HG03558 (cell line): ENCODE measurements around the gene SMC1A.
A peak's percentile ranks its signal among the peaks of the same experiment; 100 is the strongest.
"Not testable (repeated sequence)": the region's sequence is repeated elsewhere in the genome, so short reads cannot be mapped to it uniquely, and the experiment has no call there.

Experiments
- ATAC-seq: cut with Tn5 transposase; IDR thresholded peaks from one replicate; pipeline ENCODE4 v1.9.1; 2021; ENCODE audit warnings: moderate number of reproducible peaks; ENCODE audit not compliant: unreplicated experiment; ENCODE audit errors: extremely low read depth

SMC1A gene

DNA sequence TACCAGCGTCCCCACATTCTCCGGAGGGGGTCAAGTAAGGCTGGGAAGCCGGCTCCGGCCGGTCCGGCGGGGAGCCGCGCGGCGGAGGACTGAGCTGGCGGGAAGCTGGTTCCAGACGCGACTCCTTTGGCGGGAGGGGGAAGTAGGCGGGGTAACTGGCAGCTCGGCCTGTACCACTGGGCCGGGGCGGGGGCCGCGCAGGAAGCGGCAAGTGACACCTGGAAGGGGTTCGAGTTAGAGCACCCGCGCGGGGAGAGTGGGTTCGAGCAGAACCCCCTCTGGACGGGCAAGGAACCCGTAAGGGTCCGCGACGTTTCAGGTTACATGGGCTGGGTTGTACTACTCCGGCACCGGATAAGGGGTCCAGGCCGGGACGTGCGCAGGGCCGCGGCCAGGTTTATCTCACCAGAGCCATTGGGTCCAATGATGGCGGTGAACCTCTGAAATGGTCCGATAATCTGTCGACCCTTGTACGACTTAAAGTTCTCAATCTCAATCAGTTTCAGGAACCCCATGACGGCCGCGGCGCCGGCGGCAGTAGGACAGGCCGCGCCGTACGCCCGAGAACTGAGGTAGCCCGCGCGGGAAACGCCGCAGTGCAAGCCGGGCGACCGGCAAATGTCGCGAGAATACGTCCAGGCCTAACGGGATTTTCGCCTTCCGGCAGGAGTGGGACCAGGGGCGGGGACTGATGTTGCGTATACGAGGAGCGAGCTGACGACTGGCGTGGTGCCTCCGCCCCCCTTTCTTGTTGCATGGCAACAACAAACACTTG lies at the start of gene SMC1A:
SMC1A (minus strand) TSS at position 569 of the 775 bp plus-strand sequence; CDS start at position 515, 54 bp downstream.
- ATAC-seq = peak; percentile 96

DNA sequence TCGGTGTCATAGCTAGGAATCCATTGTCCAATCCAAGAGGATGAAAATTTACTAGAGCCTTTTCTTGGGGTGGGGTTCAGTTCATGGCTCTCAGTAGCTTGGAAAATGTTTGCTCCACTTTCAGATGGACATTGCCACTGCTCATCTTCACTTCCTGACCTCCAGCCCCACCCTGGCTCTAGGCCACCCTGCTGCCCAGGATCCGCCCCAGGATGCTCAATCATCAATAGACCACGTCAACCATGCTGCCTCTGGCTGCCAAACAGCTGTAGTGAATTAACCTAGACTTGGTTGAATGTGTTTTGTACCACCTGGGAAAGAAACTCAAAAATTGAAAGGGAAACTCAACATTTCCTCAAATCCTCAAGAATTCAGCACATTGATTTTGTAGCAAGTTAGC lies 48.9 kb upstream of the SMC1A start:
- ATAC-seq = no peak

DNA sequence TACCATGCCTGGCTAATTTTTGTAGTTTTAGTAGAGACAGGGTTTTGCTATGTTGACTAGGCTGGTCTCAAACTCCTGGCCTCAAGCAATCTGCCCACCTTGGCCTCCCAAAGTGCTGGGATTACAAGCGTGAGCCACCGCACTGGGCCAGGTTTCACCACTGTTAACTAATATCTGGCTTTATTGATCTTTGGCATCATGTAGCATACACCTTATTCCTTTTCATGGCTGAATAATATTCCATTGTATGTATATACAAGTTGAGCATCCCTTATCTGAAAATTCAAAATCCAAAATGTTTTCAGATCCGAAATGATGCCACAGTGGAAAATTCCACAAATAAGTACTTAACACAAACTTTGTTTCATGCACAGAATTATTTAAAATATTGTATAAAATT lies 46.2 kb upstream of the SMC1A start:
- not testable (repeated sequence) for ATAC-seq

DNA sequence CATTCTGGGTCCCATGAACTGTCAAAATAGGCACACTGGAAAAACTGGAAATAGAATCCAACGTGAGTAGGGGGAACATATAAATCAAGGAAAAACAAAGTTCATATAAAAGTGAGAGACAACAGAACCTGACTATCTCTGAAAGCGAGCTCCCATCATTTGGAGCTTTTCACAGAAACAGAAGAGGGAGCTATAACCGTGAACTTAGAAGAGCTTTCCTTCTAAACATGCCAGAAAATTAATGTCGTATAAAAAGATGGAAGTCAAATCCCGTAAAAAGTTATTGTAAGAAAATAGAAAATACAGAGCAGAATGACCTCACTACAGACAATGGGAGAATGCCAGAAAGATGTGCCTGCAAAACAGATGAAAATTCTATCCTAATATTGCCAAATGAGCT lies 35.6 kb upstream of the SMC1A start:
- no peak for ATAC-seq

DNA sequence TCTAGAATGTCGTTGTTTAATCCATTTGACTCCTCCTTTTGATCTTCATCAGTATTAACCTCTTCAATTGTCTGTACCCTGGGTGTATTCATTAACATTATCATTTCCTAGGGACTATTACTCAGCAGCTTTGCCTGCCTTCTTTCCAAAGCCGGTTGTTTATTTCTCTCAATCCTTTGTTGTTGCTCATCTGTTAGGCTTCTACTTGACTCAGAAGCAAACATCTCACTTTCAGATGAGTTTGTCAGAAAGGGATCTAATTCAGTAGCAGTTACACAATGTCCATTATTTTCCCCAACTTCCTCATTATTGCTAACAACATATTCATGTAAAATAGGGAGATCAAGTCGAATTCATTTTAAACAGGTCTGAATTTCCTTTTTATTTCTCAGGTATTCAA lies 33.8 kb upstream of the SMC1A start:
- no peak for ATAC-seq

DNA sequence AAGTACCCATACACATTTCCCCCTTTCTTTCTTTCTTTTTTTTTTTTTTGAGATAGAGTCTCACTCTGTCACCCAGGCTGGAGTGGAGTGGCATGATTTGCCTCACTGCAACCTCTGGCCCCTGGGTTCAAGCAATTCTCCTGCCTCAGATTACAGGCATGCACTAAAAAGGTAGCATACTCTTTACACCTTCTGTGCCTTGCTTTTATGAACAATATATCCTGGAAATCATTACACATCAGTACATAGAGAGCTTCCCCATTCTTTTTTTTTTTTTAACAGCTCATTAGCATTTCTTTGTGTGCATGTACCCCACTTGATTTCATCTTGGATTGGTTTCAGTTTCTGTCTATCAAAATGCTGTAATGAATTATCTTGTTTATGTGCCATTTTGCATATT lies 30.4 kb upstream of the SMC1A start:
- ATAC-seq = no peak

DNA sequence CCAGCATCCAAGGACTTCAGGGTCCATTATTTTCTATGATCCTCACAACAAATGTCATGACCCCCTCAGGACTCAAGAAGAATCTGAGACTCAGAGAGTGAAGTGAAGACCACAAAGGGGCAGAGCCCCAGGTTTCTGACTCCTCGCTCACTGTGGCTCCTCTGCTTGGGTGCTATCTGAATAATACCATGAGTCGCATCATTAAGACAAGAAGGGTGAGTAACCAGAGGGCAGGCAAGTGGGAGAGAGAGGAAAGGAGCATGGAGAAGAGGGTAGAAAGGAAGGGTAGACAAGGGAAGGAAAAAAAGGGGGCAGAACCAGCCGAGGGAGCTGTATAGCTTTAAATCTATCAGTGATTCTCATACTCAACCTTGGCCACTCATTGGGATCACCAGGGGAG lies 27.2 kb upstream of the SMC1A start:
- no peak for ATAC-seq

DNA sequence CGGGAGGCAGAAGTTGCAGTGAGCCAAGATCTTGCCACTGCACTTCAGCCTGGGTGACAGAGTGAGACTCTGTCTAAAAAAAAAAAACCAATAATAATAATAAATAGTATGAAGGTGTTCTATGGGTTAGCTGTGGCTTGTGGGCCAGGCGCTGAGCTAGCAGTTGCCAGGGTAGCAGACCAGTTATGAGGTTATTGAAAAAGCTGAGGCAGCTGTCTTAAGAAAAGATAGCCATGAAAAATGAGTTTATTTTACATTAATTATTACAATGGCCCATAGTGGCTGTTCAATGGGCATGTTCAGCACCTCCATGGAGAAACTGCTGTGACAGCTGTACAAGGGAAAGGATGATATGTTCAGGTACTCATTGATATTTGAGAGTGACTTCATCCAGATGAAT lies 25.0 kb upstream of the SMC1A start:
- no peak for ATAC-seq

DNA sequence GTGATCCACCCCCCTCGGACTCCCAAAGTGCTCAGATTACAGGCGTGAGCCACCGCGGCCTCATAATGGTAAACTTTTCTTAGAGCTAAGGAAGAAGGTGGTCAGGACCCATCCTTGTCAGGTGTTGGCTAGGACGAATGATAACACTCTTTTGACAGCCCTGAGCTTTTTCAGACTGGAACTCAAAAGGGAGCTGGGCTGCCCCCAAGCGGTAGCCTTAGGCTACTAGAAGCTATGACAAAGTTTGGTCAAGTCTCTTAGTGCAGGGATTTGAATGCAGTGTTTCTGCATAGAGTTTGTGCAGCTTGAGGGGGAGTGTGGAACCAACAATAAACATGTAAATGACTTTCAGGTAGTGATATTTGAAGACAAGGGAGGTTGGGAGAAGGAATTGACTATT lies 23.5 kb upstream of the SMC1A start:
- no peak for ATAC-seq

DNA sequence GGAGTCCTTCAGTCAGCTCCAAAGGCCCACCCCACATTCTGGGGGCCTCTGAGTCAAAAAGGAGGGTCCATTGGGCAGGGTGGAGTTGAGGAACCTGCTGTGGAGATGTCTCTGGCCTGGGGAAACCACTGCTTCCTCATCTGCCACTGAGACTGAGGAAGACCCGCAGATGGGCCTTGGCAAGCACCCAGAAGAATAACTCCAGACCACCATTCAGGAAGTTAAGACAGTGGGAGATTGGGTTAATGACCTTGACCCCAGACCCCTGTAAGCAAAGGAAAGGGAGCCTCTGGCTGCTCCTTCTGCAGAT lies 19.8 kb upstream of the SMC1A start:
- ATAC-seq = no peak

DNA sequence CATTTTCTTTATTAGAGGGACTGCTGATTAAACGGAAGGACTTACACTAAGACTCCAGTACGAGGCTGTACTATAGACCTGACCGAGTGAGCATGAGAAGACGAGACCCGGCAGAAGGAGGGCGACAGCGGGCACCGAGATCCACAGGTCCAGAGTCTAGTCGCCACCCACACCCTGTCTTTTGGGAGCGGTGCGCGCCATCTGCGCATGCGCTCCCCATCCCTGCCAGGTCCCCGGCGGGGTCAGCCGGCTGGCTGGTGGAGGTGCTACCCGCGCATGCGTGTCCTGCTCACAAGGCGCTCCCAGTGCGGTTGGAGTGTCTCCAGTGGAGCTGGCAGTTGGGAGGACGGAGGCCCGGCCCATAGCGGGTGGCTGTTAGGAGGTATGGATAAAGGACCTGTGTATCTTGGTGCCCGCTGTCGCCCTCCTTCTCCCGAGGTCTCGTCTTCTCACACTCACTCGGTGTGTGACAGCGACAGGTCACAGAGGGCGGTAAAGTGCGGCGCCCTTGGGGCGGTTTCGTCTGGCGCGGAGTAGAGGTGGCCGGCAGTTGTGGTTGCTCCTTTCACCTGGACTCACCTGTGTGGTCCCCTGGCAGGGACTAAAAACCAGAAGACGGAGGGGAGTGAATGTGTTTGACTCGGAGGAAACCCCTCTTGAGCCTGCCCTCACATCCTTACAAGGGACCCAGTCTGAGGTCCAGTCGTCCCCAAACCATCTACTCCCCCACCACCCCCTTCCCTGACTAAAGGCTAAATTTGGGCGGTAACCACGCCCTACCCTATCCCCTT lies 19.3 kb upstream of the SMC1A start:
- no peak for ATAC-seq

DNA sequence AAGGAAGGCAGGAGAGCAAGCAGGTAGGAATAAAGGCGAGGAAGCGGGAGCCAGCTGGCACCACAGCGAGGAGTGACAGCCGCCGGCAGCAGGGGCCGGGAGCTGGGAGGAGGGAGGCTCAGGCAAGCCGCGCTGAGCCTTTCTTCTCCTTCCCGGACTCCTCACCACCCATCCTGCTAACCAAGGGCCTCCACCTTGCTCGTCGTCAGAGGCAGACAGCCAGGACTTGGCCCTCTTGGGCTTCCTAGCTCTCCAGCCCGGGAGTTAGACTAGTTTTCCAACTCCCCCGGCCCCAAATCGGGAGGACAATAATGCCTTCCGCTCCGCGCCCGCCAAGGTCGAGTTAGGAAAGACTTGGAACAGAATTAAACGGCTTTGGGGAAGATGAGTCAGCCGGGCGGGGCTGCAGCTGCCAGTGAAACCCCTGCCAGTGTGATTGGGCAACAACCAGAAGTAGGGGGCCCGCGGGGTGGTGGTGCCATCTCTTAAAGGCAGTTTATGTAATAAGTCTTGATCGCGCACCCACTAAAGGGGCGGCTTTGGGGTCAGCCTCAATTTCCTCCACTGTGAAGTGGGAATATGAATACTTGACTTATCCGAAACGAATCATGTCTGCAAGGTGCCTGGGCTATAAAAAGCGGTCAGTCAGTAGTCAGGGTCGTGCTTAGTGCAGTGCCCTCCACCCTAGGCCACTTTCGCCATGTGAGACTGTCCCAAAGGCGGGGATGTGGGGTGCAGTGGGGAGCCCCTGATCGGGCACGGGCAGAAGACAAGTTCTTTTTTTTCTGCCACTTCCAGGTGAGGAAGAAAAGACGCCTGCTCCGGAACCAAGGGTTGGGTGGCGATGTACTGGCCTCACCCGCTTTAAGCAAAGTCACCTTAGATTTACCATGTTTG lies 18.4 kb upstream of the SMC1A start:
- no peak for ATAC-seq

DNA sequence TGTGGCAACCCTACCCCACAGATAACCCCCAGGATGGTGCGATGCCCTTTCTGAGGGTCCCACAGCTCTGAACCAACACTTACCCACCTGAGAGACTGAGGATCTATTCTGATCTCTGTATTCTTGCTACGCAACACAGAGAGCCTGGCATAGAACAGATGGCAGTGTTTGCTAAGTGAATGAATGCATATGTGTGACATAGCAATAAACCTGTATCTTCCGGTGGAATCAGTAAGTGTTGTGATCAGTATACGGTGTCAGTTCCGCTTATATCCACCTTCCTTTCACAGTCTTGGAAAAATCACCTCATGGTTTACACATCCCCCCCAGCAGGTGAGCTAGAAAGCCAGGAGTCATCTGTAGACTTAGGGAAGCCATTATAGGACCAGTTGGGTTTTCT lies 17.6 kb upstream of the SMC1A start:
- ATAC-seq = no peak

DNA sequence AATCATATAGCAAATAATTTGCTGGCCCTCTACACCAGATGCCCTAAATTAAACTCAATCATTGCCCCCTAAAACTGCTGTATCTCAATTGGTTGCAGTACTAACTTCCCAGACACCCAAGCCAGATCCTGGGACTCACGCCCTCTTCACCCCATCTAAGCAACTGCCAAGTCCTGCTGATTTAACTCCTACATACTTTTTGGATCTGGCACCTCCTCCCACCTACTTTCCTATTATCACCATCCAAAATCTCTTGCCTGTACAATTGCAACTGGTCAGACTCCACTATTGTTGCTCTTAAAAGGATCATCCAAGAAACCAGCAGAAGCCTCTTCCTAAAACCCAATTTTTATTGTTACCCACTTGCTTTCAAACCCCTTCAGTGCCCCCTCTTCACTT lies 16.4 kb upstream of the SMC1A start:
- no peak for ATAC-seq

DNA sequence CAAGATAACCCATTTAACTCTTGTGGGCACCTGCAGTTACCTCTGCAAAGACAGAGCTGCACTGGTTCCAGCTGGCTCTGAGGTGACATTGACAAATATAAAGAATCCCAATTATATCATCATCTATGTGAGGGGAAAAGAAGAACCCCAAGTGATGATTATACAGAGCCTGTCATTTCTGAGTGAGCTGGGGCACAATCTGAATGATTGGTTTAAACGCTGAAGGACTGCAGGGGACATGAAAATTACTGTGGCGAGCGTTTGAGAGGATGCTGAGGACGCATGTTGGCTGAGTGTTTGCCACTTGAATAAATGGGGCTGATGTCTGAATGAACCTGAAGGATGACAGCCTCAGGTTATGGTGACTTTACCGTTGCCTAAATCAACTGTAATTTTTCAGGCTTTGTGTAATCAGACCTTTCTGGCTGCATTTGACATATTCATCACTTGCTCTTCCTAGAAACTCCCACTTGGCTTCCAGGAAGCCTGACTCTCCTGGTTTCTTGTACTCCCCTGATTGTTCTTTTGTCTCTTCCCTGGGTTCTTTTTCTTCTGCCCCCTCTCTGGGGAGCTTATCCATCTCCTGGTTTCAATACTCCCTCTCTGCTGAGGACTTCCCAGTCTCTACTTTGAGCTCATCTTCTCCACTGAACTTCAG lies 15.8 kb upstream of the SMC1A start:
- ATAC-seq = no peak

DNA sequence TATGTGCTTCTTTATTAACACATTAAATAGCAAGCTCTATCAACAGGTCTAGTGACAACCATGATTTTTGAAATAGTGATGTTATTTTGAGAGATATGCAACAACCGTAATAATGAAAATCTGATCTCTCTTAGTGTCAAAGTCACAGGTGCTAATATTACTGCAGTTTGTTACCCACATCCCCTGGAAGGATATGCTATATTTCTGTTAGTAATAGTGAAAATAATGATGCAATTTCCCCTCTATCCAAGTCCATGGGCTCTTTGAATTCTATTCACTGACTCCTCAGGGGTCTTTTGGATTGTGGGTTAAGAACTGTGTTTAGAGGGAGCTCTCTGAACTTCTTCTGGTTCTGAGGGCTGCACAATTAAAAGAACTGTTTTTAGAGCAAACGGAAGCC lies 14.8 kb upstream of the SMC1A start:
- no peak for ATAC-seq

DNA sequence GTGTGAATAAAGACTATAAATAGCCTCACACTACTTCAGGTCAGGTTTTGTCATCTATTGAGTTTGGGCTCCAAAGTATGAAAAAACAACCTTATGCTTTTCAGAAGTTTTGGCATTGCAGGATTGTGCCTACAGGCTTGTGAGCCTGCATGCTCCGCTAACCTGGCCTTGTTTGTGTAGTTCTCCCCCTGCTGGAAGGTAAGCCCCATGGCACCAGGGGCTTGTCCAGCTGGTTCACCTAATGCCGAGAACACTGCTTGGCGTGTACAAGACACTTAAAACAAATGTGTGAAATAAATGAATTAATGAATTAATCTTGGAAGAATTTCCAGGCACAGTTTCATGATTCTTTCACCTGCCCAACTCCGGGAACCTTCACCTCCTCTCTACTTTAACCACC lies 13.5 kb upstream of the SMC1A start:
- ATAC-seq = no peak

DNA sequence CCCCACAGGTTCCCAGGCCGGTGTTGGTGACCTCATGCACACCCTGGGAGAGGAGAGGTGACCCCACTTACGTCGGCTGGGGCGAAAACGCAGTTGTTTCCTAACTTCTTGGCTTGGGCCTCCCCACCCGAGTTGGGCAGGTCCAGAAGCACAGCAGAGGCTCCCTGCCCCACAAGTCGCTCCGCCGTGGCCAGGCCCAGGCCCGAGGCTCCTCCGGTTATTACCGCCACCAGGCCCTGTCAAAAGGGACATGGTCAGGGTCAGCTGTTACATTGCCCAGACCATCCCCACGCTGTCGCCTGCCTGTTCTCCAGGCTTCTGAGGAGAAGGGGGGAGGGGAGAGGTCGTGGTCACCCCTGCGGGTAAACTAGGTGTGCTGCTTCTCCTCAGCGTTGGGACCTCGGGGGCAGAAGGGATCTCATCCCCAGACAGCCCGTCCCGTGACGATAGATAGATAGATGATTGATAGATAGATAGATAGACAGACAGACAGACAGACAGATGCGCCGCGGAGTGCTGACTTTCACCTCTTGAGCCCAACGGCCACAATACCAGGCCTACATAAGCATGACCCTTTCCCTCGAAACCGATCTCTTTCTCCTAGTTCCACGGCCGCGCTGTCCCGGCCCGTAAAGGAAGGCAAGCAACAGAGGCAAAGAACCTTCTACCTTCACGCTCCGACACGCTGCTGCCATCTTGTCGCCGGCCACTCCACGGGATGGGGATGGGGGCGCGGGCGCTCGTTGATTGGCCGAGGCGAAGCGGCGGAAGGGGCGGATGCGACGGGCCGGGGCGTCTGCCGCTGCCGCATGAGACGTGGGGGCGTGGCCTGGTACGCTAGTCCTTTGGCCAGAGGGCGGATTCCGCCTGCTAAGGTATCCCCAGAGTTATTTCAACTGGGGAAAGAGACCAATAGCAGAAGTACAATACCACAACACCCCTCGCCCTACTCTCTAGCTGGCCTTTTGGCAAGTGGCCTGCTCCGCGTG lies 11.5 kb upstream of the SMC1A start, which contains the start of gene HSD17B10:
HSD17B10 (minus strand) TSS at position 720 of the 989 bp plus-strand sequence; CDS start at position 695, 25 bp downstream.
- ATAC-seq = peak; percentile 60

DNA sequence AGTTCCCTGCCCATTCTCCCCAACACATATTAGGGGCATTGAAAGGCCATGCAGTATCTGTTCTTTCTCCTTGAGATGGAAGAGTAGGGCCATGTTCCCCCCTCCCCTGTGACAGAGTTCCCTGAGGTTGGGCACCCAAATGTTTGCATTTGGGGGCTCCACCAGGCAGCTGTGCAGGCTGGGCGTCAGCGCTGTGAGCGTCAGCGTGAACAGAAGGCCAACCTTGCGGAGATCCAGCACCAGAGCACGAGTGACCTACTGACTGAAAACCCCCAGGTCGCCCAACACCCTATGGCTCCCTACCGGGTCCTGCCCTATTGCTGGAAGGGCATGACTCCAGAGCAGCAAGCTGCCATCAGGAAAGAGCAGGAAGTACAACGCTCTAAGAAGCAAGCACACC lies 7.8 kb upstream of the SMC1A start:
- no peak for ATAC-seq
